ENCODE results near the gene ZFAND3.

ZFAND3 gene

GRCh38 chr6:38158762-38159350, 339.3 kb downstream of the ZFAND3 start:
- no peak for DNase-seq

- DNase-seq = no peak
Measured at GRCh38 chr6:38159596-38159995, 340.1 kb downstream of the ZFAND3 start.

GRCh38 chr6:38160831-38161230, 341.3 kb downstream of the ZFAND3 start:
- no peak for DNase-seq

DNA sequence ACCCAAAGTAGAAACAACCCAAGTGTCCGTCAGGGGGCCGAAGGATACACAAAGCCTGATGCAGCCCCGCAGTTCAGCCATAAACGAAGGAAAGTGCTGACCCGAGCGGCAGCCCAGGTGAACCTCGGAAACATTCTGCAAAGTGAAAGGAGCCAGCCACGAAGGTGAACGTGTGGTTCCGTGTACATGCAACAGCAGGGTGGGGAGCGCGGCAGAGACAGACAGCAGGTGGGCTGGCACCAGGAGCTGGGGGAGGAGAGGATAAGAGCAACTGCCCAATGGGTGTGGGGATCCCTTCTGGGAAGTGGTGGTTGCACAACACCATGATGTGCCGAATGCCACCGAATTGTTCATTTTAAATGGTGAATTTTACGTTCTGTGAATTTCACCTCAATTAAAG, 341.8 kb downstream of the ZFAND3 start:
- DNase-seq = no peak

- DNase-seq = no peak
Measured at GRCh38 chr6:38161754-38162492, 342.4 kb downstream of the ZFAND3 start.

GRCh38 chr6:38162493-38163185, 343.1 kb downstream of the ZFAND3 start:
- DNase-seq = no peak

GRCh38 chr6:38163186-38164130, 343.9 kb downstream of the ZFAND3 start:
- DNase-seq = no peak

GRCh38 chr6:38164131-38164481, 344.6 kb downstream of the ZFAND3 start:
- no peak for DNase-seq

DNA sequence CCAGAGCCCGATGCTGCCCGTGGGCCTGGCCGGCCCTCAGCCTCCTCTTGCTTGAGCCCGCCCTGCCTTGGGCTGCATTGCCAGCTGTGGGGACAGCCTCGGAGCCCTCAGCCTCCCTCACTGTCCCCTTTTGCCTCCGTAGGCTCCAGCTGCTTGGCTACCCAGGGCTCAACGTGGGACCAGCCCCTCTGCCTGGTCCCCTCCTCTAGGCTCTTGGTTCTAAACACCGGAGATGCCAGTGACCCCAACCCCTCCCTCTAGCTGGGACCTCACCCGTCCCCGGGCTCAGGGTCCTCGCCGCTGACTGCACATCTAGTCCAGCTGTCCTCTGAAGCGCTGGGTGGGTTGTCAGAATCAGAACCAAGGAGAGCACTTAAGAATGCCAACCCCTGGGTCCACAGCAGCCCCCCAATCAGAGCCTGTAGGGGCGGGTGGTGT, 345.2 kb downstream of the ZFAND3 start:
- no peak for DNase-seq

- DNase-seq = no peak
Measured at GRCh38 chr6:38166411-38167240, 347.1 kb downstream of the ZFAND3 start.

DNA sequence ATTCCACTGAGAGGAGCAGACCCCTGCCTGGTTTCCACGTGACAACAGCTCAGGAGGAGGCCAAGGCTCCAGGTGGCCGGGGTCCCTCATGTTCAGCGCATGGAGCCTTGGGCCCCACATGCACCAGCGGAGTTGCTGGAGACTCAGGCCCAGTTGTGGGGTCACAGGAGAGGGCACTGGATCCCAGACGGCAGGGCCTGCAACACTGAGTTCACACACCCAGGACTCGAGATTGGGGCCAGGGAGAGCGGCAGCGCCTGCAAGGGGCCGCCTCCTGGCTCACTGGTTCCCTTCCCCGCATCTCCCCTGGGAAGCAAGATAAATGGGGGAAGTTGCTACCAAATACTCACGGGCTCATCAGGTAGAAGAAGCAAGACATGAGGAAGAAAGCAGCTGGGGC, 348.1 kb downstream of the ZFAND3 start:
- no peak for DNase-seq

GRCh38 chr6:38168126-38168525, 348.6 kb downstream of the ZFAND3 start:
- no peak for DNase-seq

DNA sequence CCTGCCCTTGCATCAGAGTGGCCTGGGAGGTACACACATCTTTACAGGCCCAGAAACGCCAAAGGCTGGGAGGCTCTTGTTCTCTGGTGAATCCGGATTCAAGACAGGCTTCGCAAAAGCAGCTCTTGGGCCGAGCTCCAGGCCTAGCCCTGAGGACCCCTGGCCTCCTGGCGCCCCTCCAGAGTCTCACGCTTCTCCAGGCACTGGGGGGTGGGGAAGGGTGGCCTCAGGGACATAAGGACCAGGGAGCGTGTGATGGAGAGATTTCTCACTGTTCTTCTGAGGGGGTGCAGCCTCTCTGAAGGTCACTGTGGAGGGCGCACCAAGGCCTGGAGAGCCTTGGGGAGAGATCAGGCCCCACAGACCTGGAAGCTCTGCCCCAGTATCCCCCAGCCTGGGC, 349.2 kb downstream of the ZFAND3 start:
- no peak for DNase-seq

GRCh38 chr6:38169221-38169976, 349.9 kb downstream of the ZFAND3 start:
- DNase-seq = no peak

DNA sequence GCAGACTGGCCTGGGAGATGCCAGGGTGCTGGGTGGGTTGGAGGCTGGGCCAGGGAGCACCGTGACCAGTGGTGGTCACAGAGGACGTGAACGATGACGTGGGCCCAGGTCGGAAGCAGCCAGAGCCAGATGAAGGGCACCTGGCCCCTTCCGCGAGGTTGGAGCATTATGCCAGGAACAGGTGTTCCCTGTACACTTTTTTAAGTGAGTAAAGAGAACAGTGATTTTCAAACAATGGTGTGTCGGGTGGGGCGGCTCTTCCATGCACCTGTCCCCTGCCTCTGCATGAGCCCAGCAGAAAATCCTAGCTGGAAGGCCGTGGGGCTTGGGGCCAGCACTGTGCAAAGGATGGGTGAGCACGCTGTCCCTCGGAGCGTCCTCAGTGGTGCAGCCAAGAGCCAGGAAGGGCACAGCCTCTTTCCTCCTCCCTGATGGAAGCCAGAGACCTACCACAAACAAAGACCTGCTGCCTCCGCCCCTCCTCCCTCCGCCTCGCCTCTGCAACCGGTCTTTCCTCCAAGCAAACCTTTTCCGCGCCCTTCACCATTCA, 350.5 kb downstream of the ZFAND3 start:
- DNase-seq = no peak

DNA sequence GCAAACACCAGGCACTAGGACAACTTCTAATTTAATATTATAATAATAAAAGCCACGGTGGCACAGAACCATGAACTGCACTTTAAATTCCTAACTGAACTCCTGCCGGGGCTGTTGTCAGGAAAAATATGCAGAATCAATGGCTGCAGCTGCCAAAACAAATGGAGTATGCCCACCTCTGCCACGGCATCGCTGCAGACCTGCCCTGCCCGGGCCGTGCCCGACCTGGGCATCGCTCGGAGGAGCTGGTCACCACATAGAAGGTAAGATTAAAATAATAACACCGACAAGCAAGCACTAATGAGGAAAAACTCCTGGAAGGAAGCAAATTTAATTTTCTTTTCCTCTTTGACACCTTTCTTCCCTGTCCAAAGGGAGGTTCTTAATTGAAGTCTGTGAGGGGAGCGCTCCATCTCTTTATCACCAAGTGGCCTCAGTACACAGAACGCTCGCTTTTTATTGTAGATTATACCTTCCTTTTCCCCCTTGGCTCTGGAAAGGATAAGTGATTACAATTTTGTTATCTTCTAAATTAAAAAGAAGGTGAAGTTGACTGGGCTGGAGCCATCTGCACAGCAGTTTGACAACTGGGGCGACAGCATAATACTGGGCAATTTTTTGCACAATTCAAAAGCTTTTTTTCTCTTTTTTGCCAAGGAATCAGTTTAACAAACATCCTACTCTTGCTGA, 351.3 kb downstream of the ZFAND3 start:
- DNase-seq = no peak

- no peak for DNase-seq
Measured at GRCh38 chr6:38171997-38172738, 352.6 kb downstream of the ZFAND3 start.

DNA sequence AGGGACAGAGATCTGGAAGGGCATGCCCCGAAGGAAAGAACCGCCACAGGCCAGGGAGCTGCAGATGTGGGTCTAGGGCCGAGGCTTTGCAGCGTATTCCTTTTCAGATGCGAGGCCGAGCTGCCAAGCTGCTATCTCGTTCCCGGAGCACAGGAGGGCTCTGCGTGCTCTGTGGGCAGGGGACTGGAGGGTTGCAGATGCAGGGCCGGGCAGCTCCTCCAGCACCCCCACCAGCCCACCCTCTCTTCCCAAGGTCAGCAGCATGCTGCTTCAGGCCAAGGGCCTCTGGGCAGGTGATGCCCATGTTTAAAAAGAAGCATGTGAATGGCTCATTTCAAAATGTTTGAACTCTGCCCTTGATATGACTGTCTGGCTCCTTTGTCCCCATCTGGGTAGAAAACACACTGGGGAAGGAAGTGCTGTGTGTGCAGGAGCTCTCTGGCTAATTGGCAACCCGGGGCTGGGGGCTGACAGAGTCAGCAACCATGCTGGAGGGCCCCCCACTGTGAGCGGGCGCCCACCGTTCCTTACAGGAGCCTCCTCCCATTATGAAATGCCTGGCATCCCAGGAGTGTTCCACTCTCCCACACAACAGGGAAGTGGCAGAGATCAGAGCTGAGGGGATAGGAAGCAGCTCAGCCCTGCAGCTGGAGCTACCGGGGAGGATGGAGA, 353.3 kb downstream of the ZFAND3 start:
- DNase-seq = no peak

DNA sequence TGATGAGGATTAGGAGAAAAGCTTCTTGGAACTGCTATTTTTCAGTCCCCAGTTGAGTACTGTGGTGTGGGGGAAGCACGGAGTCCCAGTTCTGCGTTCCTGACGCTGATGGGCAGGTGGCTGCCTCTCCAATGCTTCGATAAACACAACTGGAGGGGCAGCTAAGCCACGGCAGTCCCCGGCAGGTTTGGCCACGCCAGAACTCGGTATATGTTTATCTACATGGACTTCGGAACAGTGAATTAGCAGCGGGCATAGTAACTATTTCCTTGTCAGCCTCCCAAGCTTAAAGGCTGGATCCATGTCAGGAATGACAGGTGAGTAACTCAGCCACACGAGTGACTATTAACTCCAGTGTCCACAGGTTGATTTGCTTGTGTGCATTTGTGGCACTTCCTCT, 354.4 kb downstream of the ZFAND3 start:
- DNase-seq = no peak
